Kasumi-1 (cell line): ENCODE measurements around the gene PAK2.
"Not testable (repeated sequence)": the region's sequence is repeated elsewhere in the genome, so short reads cannot be mapped to it uniquely, and the experiment has no call there.

ENCODE experiments used
- DNase-seq, 2 experiments: peaks; one replicate each; lab custom pipeline; 2025; lab: John Stamatoyannopoulos, UW

PAK2 gene

DNA sequence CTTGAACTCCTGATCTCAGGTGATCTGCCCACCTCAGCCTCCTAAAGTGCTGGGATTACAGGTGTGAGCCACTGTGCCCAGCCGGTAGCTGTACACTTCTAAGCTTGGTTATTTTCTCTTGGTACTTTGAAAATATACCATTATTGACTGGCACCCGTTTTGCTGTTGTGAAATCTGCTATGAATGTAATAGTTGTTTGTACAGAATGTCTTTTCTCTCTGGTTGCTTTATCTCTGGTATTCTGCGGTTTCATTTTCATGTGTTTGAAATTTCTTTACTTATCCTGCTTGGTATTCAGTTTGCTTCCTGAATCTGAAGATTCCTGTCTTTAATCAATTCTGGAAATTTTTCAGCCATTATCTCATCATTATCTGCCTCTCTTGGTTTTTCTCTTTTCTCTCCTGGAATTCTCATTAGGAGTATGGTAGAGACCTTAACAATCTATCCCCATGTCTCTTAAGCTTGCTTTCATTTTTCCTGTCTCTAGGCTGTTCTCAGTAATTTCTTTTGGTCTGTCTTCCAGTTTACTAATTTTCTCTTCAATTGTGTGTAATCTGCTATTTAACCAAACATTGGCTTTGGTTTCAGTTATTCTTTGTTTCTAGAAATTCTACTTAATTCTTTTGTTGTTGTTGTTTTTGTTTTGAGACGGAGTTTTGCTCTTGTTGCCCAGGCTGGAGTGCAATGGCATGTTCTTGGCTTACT is 2.8 kb upstream of the PAK2 start:
- DNase-seq: no peak

DNA sequence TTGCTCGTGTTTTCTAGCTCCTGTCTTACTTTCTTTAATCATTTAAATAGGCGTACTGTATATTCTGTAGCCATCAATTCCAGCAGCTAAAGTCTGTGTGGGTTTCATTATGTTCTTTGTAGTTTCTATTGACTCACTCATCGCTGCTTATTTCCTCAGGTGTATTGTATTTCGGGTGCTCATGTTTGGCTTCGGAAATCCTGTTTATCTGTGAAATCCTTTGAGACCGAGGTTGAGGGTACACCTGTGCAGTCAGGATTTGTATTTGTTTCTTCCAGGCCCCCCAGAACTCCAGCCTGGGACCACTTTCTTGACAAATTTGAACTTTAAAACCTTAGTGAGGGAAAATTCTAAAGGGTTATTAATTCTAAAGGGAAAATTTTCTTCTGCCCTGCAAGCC is 2.0 kb upstream of the PAK2 start:
- DNase-seq: no peak

DNA sequence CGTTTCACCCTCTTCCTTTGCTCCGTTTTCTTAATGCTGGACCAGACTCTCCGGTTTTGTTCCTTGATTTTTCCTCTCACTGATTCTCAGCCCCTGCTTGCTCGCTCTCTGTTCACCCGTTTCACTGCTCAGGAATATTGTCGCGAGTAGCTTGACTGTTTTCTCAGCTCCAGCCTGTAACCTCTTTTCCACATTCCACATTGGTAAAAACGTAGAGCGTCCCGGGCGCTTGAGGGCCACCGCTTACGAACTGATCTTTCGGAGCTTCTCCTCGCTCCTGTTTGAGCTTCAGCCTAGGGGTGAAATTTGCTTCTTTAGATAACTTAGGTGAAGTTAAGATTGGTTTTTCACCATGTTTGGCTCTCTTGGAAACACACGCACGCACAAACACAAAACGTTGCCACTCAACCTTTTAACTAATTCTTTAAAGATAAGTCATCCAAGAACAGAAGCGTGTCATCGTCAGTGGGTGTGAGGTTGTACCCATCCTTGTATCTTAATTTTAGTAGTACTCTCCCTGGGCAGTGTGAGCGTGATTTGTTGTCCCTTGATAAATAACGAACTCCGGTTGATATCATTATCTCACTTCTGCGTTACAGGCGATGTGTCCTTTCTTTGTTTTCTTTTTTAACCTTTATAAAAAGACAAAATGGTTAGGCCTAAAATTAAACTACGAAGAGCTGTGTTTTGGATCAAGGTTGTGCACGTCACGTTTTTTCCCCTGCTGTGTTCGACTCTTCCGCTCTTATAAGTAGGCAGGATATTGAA is 1.0 kb downstream of the PAK2 start:
- DNase-seq: peak; percentile 51 to 72

DNA sequence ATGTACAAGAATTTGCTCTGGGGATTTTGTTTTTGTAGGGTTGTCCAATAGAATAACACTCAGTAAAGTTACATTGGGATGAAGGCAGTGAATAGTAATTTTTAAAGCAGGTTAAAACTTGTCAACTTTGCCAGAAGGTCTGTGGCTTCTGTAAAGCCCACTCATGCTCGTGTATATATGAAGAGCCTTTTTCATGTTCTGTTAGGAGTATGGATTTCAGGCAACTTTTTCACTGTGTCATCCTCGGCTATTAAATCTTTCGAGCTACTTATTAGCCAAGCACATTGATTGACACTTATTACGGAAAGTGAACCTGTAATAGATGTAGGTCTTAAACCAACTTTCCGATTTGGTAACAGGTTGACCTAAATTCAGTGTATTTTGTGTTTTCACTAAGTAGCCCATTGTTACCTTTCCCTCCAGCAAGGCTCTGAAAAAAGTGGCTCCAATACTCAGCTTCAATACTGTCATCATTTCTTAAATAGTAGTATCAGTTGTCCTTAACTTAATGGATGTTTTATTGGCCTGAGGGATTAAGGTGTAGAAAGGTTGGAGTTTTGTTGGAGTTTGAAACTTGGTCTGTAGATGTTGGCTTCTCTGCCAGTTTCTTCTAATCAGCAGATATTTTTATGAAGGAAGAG is 1.7 kb downstream of the PAK2 start:
- no peak for DNase-seq

DNA sequence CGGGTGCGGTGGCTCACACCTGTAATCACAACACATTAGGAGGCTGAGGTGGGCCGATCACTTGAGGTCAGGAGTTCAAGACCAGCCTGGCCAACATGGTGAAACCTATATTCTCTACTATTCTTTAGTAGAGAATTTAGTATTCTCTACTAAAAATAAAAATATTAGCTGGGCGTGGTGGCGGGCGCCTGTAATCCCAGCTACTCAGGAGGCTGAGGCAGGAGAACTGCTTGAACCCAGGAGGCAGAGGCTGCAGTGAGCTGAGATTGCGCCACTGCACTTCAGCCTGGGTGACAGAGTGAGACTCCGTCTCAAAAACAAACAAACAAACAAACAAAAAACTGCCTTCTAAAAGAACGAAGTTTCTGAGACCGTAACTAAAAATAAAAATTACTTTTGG is 3.9 kb downstream of the PAK2 start:
- DNase-seq: not testable (repeated sequence)

DNA sequence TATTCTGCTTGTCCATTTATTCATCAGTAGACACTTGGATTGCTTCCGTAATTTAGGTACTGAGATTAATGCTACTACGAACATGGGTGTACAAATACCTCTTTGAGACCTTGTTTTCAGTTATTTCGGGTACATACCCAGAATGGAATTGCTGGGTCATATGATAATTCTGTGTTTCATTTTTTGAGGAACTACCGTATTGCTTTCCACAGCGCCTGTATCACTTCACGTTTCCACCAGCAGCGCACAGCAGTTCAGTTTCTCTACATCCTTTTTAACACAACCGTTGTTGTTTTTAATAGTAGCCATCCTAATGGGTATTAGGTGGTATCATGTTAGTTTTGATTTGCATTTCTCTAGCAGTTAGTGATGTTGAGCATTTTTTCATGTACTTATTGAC is 9.5 kb downstream of the PAK2 start:
- DNase-seq: peak; percentile 49 to 57

DNA sequence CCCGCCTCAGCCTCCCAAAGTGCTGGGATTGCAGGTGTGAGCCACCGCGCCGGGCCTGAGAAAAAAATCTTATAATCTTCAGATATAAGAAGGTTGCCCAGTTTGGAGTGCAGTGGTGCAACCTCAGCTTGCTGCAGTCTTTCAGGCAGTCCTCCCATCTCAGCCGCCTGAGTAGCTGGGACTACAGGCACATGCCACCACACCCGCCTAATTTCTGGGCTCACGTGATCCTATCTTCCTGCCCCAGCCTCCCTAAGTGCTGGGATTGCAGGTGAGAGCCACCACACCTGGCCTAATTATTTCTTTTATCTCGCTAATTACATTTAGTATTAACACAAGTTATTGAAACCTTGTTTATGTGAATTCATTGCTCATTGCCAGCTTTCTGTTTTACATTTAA is 13.5 kb downstream of the PAK2 start:
- no peak for DNase-seq

DNA sequence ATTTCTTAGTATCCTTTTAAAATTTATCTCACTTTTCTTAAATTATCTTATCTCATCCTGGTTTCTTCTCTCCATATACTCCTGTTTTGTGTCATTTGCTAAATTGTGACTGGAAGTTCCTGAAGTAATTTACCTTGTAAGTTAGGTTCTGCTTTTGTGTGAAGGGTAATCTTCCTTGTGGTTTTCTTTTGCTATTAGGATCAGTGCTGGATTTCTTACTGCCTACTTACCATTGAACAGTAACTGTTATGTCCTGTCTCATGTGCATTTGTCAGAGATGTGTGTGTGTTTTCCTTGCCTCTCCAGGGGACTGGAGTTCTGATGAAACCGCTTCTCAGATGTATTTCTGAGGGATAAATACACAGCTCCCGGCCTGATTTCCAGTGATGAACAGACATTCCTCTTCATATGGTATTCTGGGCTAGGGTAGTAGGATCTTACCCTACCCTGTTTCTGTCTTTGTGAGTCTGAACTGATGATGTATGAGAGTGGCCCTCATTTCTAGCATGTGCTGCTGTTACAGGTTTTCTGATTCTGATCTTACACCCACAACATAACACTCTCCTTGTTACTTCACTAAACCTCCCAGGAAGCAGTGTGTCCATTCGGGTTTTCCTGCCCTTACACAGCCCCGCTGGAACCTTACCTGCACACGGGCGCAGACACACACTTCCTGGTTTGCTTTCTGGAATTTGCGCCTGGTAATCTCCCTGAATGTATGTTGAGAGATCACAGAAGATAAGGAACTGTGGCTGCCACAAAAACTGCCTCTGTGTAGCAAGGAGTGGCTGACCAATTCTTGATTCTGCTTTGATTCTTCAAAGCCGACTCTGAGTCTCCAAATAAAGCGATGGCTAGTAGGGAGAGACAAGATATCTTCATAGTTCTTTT is 14.7 kb downstream of the PAK2 start:
- DNase-seq: peak; percentile 25 to 43

DNA sequence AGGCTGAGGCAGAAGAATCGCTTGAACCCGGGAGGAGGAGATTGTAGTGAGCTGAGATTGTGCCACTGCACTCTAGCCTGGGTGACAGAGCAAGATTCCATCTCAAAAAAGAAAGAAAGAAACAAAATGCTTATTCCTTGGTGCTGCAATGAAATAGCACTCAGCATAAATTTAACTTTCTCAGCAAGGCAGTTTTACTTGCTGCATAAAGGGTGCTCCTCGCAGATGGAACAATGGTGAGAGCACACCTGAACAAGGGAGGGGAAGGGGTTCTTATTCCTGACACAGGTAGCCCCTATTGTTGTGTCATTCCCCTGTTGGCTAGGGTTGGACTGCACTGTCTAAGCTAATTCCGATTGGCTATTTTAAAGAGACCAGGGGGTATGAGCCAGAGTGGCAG is 17.1 kb downstream of the PAK2 start:
- no peak for DNase-seq

DNA sequence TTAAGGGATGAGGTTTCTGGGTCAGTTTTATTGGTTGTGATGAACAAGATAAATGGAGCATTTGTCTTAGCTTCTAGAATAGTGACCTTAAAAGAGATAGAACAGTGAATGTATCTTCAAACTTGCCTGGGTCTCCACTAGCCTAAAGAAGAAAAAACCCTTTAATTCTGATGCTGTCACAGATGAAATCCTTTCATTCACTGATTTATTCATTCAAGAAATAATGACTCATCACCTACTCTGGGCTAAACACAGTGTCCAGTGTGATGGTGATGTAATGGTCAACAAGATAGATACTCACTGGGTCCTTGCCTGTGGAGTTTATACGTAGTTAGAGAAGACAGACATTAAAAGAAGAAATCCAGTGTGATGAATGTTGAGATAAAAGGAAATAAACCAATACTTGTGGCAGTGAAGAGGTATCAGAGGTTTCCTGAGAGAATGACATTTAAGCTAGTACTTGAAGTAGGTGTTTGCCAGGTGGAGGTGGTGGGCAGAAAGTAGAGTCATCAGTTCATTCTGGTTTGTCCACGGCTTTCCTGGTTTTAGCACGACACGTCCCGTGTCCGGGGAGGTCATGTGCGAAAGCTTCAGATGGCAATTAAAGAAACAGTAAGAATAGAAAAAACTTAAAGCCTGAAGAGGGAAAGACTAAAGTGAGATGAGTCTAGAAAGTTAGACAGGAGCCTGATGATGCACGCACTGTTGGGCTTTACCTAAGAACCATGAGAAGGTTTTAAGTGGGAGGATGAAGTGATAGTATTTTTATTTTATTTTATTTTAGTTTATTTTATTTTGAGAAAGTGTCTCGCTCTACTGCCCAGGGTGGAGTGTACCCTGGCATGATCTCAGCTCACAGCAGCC is 18.5 kb downstream of the PAK2 start:
- no peak for DNase-seq

DNA sequence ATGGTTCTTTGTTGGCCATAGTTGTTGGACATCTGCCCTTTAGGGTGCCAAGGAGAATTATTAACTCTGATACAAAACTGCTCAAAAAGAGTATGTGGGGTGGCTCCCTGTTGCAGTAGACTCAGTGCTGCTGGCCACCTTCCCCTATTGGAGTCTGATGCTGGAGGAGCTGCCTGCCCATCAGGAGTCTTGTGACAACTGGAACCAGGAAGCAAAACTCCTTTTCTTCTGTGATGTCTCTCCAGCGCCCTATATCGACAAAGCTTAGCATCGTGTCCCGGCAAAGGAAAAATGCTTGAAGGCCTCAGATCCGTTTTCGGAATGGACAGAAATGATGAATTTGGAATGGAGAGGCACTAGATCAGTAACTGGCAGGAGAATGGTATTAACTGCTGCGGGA is 23.5 kb downstream of the PAK2 start:
- no peak for DNase-seq

DNA sequence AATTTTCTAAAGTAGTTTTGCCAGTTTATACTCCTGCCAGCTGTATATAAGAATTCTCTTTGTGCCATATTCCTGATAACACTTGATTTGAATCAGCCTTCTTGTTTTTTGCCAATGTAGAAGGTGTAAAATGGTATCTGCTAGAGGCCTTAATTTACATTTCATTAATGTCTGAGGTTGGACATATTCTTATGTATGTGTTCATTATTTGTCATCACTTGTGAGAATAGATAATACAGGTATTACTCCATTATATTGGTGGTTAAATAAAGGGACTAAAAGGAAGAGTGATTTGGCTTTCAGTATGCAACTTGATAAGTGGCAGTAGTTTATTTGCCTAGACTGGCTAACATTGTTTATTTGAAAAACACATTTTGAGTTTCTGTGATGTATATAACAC is 25.8 kb downstream of the PAK2 start:
- no peak for DNase-seq

DNA sequence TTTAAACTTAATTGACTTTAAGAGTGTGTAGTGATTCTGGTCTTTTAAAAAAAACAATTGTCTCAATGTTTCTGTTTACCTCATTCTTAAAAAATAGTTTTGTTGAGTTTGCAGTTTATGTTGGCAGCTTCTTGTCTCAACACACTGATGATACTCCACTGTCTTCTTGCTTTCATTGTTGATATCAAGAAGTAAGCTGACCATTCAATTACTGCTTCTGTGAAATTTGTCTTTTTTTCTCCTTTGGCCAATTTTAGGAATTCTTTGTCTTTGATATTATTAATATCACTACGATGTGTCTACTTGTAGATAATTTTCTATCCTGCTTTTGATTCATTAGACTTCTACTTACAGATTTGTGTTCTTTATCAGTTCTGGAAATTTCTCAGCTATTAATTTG is 31.4 kb downstream of the PAK2 start:
- DNase-seq: no peak

DNA sequence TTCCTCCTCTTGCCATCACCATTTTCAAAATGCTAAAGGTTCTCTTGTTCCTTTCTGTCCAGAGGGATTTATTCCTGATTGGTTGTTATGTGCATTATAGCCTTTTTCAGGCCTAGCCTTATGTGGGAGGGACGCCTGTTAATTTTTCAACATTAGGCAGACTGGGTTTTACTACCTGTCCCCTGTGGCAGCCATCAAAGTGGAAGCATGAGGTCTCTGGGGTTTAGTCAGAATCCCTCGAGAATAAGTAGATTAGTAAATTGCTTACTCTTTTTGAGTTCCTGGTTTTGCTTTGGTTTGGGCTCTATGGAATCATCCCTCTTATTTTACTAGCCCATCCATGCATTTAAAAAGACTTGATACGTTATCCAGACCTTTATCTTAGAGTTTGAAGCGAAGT is 32.4 kb downstream of the PAK2 start:
- DNase-seq: no peak

DNA sequence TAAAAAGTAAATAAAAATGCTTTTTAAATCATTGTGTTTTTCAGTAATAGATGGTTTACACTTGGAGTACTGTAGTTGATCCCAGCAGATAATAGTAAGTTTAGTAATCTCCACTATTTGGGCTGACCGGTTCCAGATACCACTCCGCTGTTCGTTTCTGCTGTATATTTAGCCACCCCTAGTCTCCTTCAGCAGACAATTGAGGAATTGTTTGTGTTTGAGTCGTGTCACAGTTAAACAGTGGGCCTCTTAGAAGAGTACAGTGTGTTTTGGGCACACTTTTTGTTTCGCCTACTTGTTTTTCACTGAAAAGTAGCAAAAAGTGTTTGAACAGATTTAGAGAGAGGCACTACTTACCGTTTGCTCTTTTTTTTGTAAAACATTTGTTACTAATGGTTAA is 33.2 kb downstream of the PAK2 start:
- DNase-seq: no peak

DNA sequence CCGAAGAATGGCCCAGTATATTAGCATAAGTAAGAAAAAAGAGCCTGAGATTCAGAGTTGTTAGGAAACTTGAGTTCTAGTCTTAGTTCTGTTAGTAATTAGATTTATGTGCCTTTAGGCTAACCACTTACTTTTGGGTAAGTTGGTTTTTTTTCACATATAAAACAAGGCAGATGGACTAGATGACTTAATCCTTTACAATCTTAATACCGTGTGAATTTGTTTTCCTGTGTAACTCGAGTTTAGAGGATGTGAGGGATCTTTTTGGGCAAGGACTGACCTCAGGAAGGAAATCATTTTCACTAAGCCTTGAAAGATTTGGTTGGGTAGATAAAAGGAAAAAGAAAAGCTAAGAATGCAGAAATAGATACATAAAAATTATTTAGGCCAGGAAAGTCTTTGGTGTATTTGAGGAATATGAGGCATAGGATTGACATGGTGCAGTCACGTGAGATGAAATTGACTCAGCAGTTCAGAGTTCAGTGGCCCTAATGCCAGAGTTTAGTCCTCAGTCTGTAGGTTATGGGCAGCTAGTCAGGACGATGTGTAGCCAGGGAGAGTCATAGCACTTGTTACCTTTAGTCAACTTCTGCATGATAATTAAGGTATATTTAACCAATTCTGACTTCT is 34.6 kb downstream of the PAK2 start:
- no peak for DNase-seq

DNA sequence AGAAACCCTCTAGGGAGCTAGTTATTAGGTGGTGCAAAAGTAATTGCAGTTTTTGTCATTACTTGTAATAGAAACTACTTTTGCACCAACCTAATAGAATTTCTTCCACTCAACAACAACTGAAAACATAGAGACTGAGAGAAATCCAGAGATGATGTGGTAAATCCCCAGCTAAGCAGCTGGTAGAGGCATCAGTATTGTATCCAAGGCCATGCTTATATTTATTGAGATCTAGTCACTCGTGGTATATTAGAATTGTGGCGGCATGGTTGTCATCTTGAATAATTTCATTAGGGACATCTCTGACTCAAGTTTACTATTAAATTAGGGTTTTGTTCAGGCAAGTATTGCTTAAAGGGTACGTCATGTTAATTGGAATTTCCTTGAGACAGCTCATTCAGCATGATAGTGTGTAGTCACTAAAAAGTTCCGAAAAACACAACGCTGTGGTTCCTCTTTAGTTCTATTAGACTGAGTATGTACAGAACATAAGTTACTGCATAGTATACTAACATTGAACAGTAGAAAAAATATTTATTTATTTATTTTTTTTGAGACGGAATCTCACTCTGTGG is 35.3 kb downstream of the PAK2 start:
- no peak for DNase-seq

DNA sequence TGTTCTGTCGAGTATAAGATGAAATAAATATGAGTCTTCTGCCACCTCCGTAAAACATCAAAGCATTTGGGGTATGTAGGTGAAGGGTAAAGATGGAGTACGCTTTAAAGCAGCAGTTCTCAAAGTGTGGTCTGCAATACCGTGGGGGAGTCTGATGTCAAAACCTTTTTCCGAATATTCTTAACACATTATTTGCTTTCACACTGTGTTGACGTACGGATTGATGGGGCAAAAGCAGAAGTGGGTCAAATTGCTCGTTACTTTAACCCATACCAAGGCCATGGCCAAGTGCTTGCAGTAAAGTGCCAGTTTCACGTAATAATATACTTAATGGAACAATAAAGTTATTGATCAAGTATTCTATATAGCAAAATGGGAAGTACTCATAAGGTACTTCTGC is 36.3 kb downstream of the PAK2 start:
- peak; percentile 24 to 37 for DNase-seq

DNA sequence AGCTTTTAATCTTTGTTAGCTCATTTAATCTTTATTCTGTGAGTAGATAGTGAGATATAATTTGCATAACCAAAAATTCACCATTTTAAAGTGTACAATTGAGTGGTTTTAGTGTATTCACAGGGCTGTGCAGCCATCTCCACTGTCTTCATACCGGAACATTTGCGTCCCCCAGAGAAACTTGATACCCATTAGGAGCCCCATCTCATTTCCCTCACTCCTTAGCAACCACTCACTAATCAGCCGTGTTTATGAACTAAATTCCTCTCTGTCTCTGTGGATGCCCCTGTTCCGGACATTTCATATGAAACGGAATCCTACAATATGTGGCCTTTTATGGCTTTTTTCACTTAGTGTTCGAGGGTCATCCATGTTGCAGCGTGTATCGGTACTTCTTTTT is 38.2 kb downstream of the PAK2 start:
- no peak for DNase-seq

DNA sequence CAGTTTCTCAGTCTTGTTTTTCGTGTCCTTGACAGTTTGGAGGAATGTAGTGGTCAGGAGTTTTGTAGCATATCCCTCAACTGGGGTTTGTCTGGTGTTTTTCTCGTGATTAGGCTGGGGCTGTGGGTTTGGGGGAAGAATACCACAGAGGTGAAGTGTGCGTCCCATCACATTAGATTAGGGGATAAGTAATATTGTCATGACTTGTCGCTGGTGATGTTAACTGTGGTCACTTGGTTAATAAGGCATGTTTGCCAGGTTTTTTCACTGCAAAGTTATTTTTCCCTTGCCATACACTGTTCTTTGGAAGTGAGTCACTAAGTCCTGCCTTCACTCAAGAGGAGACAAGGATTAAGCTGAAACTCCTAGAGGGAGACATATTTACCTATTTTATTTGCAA is 39.1 kb downstream of the PAK2 start:
- DNase-seq: no peak
